Breast epithelium (tissue), 4 donors: ENCODE results near the gene ZNF444. TPM values are rescaled to one million over a fixed set of nuclear protein-coding genes. Genes with fewer than 3 reads are reported as not detected.

ENCODE experiments used
- DNase-seq, 2 donors: peaks; one replicate each; pipeline ENCODE4 v3.0.0-alpha.2; 2019; ENCODE audit warnings: low spot score in 2 of 2
- H3K27ac ChIP-seq, 2 donors: fragments of 200-600 bp; sonication (generic) in 1 of 2; one replicate each; pipeline ENCODE4 v1.5.1; 2016 to 2019; ENCODE audit warnings: mild to moderate bottlenecking in 1 of 2
- H3K27me3 ChIP-seq, 2 donors: fragments of 200-600 bp; sonication (generic) in 1 of 2; one replicate each; pipeline versions ENCODE4 v1.5.1 to v1.6.0; 2017 to 2019; ENCODE audit warnings: control low read depth in 1 of 2, mild to moderate bottlenecking in 1 of 2
- H3K36me3 ChIP-seq: fragments of 200-600 bp; one replicate; pipeline ENCODE4 v1.5.1; 2019
- H3K4me1 ChIP-seq, 2 donors: fragments of 200-600 bp; sonication (generic); one replicate each; pipeline ENCODE4 v1.5.1; 2016 to 2019; ENCODE audit warnings: control low read depth in 1 of 2
- H3K4me3 ChIP-seq, 3 donors: fragments of 200-600 bp; sonication (generic); 1 replicate in 2 of 3; 2 replicates in 1 of 3; pipeline ENCODE4 v1.5.1; 2016 to 2019; ENCODE audit warnings: mild to moderate bottlenecking in 3 of 3, moderate library complexity in 2 of 3
- H3K9me3 ChIP-seq, 2 donors: fragments of 200-600 bp; sonication (generic) in 1 of 2; one replicate each; pipeline ENCODE4 v1.5.1; 2016 to 2019; ENCODE audit warnings: control low read depth in 1 of 2
- POLR2A ChIP-seq: fragments of 450-650 bp; IDR thresholded peaks from one replicate; pipeline ENCODE4 v1.6.1; 2016; ENCODE audit warnings: antibody characterized with exemption, mild to moderate bottlenecking, moderate library complexity
- POLR2AphosphoS5 ChIP-seq, 3 donors: sonication (generic); formaldehyde crosslinking; IDR thresholded peaks; one replicate each; pipeline ENCODE4 v1.6.1; 2017; ENCODE audit warnings: antibody characterized with exemption in 3 of 3
- intact Hi-C: fragments of 100-400 bp; cut with DNase I; formaldehyde crosslinking; loops from one replicate; pipeline ENCODE4 v1.15.1; 2023; ENCODE audit warnings: low total_unique reads
- total RNA-seq, 3 donors: library from RNA; depleted of rRNA; stranded (reverse); fragments of >200 nt; gene quantifications; one replicate each; pipeline ENCODE4 v1.1.0, GENCODE V29; 2016
- TF ChIP-seq, protein P1 (sequence below), 3 donors: fragments of 450-650 bp; IDR thresholded peaks; one replicate each; pipeline ENCODE4 v1.5.1; 2016 to 2017; ENCODE audit warnings: antibody characterized with exemption in 3 of 3, mild to moderate bottlenecking in 3 of 3, moderate library complexity in 3 of 3

ZNF444 gene
- total RNA-seq, 3 donors from 2014 or later: 13.9 to 38.5 (median 33.1) TPM

DNA sequence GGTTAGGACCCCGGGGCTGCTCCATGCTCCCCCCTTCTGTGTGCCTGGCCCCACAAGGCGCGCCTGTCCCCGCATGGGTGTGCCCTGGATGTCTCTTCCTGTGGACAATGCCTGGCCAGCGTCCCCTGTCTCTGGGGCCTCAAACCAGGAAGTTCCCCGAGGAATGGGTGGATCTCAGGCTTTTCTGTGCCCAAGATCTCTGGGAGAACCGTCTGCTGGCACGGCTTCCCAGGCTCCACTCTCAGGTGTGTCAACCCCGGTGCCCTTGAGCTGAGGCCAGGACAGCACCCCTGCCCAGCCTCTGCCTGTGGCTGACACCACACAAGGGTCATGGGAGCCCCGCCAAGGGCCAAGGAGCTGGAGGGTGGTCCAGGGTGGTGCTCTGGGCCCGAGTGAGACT is 15.7 kb downstream of the ZNF444 start:
- intact Hi-C loops: no loop called here
- H3K36me3 ChIP-seq: peaks cover 5% of the 10 kb centered on the region
- H3K27ac ChIP-seq: peak overlapping the region; percentile 48 to 82
- TF ChIP-seq, protein P1, sequence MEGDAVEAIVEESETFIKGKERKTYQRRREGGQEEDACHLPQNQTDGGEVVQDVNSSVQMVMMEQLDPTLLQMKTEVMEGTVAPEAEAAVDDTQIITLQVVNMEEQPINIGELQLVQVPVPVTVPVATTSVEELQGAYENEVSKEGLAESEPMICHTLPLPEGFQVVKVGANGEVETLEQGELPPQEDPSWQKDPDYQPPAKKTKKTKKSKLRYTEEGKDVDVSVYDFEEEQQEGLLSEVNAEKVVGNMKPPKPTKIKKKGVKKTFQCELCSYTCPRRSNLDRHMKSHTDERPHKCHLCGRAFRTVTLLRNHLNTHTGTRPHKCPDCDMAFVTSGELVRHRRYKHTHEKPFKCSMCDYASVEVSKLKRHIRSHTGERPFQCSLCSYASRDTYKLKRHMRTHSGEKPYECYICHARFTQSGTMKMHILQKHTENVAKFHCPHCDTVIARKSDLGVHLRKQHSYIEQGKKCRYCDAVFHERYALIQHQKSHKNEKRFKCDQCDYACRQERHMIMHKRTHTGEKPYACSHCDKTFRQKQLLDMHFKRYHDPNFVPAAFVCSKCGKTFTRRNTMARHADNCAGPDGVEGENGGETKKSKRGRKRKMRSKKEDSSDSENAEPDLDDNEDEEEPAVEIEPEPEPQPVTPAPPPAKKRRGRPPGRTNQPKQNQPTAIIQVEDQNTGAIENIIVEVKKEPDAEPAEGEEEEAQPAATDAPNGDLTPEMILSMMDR (IDR thresholded peaks at IDR 0.05): no peak
- TF ChIP-seq POLR2A (no peak), POLR2AphosphoS5 (IDR thresholded peaks at IDR 0.05) (no peak)
- no peak for DNase-seq
- H3K4me3 ChIP-seq: no peak overlapping the region
- H3K4me1 ChIP-seq: no peaks in the 10 kb centered on the region
- no peaks in the 10 kb centered on the region for H3K27me3 ChIP-seq
- H3K9me3 ChIP-seq: no peaks in the 10 kb centered on the region

DNA sequence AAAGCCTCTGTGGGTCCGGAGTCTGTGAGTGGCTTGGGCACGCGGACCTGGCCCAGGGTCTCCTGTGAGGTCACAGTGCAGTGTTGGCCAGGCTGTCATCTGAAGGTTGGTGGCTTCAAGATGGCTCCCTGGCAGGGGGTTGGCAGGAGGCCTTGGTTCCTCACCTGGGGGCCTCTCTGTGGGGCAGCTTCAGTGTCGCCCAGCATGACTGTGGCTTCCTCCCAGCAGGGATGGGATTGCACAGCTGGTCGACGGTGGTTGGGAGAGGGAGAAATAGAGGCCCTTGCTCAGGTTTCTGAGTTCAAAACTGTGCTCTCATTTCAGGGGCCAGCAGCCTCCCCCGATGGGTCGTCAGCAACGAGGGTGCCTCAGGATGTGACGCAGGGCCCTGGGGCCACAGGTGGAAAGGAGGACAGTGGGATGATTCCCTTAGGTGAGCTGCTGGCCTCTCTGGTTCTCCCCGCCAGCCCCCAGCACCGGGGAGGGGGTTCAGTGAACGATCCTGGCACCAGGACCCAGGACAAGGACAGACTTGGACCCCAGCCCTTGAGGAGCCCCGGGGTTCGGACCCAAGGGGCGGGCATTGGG is 17.2 kb downstream of the ZNF444 start:
- H3K27ac ChIP-seq: no peak overlapping the region
- no peaks in the 10 kb centered on the region for H3K9me3 ChIP-seq
- H3K4me1 ChIP-seq: no peaks in the 10 kb centered on the region
- H3K4me3 ChIP-seq: no peak overlapping the region
- DNase-seq: no peak
- H3K36me3 ChIP-seq: peaks cover 5% of the 10 kb centered on the region
- intact Hi-C loops: no loop called here
- no peak for TF ChIP-seq POLR2A
- TF ChIP-seq POLR2AphosphoS5 (IDR thresholded peaks at IDR 0.05): no peak
- TF ChIP-seq, protein P1 (IDR thresholded peaks at IDR 0.05): no peak
- no peaks in the 10 kb centered on the region for H3K27me3 ChIP-seq

DNA sequence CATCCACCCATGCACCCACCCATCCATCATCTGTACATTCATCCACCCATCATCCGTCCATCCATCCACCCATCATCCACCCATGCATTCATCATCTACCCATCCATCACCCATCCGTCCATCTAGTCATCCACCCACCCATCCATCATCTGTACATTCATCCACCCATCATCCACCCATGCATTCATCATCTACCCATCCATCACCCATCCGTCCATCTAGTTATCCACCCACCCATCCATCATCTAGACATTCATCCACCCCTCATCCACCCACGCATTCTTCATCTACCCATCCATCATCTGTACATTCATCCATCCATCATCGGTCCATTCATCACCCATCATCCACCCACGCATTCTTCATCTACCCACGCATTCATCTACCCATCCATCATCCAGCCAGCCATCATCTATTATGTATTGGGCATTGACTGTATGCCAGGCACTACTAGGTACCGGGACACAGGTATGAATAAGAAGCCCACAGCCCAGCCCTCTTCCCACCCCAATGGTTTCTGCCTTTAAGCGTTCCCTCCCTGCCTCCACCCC is 18.0 kb downstream of the ZNF444 start:
- Histone ChIP-seq H3K27me3 (no peaks in the 10 kb centered on the region), H3K4me1 (no peaks in the 10 kb centered on the region), H3K4me3 (no peak overlapping the region), H3K27ac (no peak overlapping the region), H3K36me3 (peaks cover 5% of the 10 kb centered on the region), H3K9me3 (no peaks in the 10 kb centered on the region)
- DNase-seq: no peak
- TF ChIP-seq POLR2A: no peak
- TF ChIP-seq, protein P1 (IDR thresholded peaks at IDR 0.05): no peak
- TF ChIP-seq POLR2AphosphoS5 (IDR thresholded peaks at IDR 0.05): no peak
- intact Hi-C loops: no loop called here

DNA sequence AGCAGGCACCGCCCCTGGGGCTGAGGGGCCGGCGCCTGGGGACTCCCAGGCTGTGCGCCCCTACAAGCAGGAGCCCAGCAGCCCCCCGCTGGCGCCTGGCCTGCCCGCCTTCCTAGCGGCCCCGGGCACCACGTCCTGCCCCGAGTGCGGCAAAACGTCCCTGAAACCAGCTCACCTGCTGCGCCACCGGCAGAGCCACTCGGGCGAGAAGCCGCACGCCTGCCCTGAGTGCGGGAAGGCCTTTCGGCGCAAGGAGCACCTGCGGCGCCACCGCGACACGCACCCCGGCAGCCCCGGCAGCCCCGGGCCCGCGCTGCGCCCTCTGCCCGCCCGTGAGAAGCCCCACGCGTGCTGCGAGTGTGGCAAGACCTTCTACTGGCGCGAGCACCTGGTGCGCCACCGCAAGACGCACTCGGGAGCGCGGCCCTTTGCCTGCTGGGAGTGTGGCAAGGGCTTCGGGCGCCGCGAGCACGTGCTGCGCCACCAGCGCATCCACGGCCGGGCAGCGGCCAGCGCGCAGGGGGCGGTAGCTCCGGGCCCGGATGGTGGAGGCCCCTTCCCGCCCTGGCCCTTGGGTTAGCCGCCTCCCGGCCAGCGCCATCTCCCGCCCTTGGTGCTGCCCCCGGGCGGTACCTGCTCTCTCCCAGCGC is 18.7 kb downstream of the ZNF444 start:
- Histone ChIP-seq H3K4me3 (no peak overlapping the region), H3K27ac (no peak overlapping the region), H3K9me3 (no peaks in the 10 kb centered on the region), H3K36me3 (peaks cover 5% of the 10 kb centered on the region), H3K27me3 (no peaks in the 10 kb centered on the region), H3K4me1 (no peaks in the 10 kb centered on the region)
- no peak for DNase-seq
- intact Hi-C loops: no loop called here
- TF ChIP-seq POLR2A (no peak), POLR2AphosphoS5 (IDR thresholded peaks at IDR 0.05) (no peak)
- TF ChIP-seq, protein P1 (IDR thresholded peaks at IDR 0.05): no peak

DNA sequence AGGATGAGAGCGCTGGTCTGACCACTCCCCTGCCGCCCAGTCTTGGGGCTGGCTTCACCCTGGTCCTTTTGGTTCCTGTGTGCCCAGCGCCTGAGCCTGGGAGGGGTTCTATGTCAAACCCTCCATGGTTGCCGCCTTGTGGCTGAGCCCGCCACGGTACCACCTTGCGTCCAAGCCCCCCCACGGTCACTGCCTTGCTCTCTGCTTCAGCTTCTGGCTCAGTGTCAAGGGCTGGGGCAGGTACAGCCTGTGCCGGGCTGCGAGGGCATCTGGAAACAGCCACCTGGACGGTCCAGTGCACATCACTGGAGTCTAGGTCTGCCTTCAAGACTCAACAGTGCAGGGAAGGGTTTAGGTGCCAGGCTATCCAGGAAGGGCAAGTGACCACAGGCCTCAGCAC is 20.4 kb downstream of the ZNF444 start:
- TF ChIP-seq, protein P1 (IDR thresholded peaks at IDR 0.05): no peak
- TF ChIP-seq POLR2AphosphoS5 (IDR thresholded peaks at IDR 0.05) (no peak), POLR2A (no peak)
- intact Hi-C loops: no loop called here

More for the DNA sequence above, 20.4 kb downstream of the ZNF444 start:
- H3K27me3 ChIP-seq: no peaks in the 10 kb centered on the region
- H3K9me3 ChIP-seq: no peaks in the 10 kb centered on the region
- no peaks in the 10 kb centered on the region for H3K4me1 ChIP-seq
- H3K4me3 ChIP-seq: no peak overlapping the region
- H3K27ac ChIP-seq: no peak overlapping the region
- DNase-seq: no peak
- peaks cover 5% of the 10 kb centered on the region for H3K36me3 ChIP-seq
